Measurements from ENCODE around the gene DPP10.
"Not testable (repeated sequence)": the region's sequence is repeated elsewhere in the genome, so short reads cannot be mapped to it uniquely, and the experiment has no call there.

The DPP10 gene

GRCh38 chr2:114442510-114442909 is at the start of gene DPP10:
Gene DPP10 (plus strand): TSS chr2:114442641.
- no peak for DNase-seq

GRCh38 chr2:114400890-114401289 is 41.6 kb upstream of the DPP10 start:
- no peak for DNase-seq

DNA sequence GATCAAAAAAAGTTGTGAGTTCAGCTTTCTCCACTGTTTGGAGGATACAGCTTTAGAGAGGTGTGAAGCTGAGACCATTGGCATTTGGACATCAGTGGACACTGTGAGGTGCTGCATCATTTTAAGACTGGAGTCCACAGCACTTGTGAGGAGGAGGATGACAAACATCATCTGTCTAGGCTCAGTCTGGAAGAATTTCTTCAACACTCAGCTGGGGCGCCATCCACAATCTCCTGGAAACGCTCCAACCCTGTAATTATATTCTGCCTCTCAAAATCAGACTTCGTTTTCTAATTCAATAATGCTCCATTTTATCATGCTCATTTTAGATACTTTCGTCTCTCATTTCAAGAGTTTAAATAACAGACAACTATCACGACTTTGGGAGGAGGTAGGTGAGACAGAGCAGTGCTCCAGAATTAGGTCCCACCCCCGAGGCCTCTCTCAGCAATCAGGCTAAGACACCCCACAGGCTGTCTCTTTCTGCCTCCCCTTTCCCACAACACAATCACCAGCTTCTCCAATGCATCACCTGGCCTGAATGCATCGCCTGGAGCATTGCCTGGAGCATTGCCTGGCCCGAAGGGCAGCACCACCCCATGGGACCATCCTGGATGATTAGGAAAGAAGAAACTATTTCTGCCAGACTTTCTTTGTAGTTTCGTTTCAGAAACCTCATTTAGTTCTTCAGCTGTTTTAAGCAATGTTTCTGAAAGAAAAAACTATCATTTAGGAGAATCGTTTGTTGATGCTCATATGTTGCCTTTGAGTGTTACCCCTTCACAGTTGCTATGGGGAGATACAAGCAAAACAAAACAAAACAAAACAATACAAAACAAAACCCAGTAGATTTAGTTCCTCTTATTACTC is 37.0 kb upstream of the DPP10 start:
- DNase-seq = no peak

DNA sequence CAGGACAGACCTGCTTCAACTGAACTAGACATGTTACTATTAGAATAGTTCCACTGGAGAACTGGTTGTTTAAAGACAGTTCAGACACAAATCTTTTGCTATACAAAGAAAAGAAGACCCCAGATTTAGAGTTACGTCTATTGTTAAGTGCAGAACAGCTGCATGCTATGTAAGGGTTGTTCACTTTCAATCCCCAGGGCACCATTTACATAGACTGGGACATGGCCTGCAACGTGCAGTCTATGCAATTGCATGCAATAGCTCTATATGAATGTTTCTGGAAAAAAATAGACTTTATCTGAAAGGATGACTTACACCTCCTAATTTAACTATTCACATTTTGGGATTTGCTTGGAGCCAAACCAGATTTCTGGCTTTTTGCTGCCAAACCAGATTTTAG is 36.1 kb upstream of the DPP10 start:
- DNase-seq = no peak

GRCh38 chr2:114407353-114407752 is 35.1 kb upstream of the DPP10 start:
- DNase-seq = not testable (repeated sequence)

- DNase-seq = no peak
Measured at GRCh38 chr2:114421781-114422180, 20.7 kb upstream of the DPP10 start.

GRCh38 chr2:114424699-114425098 is 17.7 kb upstream of the DPP10 start:
- DNase-seq = no peak

- no peak for DNase-seq
Measured at GRCh38 chr2:114426756-114427155, 15.7 kb upstream of the DPP10 start.

DNA sequence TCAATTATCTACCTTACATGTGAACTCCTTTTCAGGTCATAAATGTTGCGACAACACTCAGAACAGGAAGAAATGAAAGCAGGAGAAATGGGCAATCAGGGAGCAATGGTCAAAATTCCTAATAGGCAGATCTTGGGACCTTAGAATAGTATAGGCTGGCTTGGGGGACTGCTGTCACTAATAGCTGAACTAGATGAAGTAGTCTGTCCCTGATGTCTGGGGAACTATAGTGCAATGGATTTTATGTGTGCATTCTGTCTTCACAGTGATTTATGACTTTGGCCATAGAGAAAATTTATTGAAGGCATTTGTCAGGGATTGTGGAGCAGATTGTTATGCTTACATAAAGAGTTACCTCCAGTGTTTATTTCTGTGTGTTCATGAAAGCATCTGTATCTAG is 6.1 kb upstream of the DPP10 start:
- DNase-seq = no peak

DNA sequence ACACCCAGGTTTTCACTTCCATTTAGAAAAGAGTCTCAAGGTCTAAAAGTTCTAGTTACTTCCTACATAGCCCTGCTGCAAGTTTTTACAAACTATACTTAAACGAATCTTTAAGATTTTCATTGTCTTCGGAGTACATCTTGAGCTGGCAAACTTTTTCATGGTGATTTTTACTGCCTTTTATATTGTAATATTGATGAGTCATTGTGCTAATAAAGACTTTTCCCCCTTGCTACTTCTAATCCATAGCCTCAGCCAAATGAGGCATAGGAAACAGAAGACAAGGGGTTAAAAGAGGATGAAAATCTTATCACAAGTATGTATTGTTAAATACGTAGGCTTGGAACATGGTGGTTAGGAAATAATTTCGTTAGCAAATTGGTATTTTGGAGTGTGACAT is 4.1 kb downstream of the DPP10 start:
- DNase-seq = no peak

- DNase-seq = no peak
Measured at GRCh38 chr2:114450639-114451038, 8.2 kb downstream of the DPP10 start.

DNA sequence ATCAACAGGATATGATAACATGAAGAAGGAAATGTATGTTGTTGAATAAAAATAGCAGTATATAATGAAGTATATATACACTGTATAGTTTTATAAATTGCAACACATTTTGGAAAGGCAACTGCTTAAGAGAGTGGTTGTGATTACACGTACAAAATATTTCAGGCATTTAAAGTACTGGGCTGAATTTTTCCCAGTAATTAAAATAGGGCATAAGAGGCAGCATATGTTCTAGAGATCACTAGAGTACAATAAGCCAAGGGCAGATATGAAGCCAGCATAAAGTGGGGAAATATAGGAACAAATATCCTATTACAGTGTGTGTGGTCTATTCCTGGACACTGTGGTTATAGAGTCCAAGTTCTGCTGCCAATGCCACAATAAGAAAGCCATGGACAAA is 14.1 kb downstream of the DPP10 start:
- DNase-seq = no peak

DNA sequence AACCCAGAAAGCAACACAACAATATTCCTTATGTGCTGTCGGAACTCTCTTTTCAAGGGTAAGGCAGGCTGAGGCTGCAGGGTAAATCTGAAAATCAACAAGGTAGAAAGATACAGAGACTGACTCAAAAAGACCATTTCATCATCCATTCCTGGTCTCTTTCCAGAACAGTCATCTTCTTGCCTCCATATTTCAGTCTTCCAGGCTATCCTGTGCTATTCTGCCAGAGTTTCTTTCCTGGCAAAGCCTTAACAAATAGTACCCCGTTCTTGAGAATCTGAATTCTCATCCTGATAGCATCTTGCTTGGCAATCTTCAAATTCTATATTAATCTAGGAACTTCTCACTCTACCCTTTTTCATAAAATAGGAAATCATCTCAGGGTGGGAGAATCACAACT is 15.5 kb downstream of the DPP10 start:
- DNase-seq = no peak

GRCh38 chr2:114461116-114461515 is 18.7 kb downstream of the DPP10 start:
- DNase-seq = no peak

GRCh38 chr2:114464961-114465706 is 22.7 kb downstream of the DPP10 start:
- no peak for DNase-seq

DNA sequence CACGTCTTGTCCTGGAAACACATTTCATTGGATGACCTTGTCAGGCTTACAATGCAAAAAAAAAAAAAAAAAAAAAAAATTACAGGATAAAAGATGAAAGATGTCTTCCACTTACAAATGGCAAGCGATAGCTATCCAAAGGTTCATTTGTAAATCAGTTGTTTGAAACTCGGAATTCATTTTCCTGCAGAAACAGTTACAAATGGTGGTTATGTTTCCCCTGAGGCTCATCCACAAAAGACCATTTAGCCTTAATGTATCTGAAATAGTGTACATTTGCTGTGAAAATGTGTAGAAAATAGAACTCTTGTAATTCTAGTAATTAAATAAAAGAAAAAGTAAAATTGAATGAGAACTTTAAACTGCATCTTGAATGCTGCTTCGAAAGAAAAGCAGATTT is 25.9 kb downstream of the DPP10 start:
- no peak for DNase-seq

DNA sequence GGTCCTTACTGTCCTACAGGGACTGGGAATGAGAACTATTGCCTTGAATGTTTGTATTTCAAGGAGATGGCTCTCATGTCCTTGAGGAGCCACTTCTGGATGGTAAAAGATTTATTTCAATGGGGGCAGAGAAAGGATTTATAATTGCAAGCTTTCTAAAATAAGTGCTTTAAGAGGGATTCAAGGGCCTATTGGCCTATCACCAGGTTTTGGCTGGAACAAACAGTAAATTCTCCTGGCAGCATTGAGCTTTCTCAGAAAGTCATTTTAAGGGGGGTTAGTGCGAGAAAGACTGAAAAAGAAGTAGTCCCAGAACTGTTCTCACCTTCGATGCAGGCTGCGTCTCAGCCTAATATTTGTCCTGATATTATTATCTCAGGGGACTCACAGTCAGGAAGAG is 29.8 kb downstream of the DPP10 start:
- no peak for DNase-seq

- DNase-seq = no peak
Measured at GRCh38 chr2:114472726-114473125, 30.3 kb downstream of the DPP10 start.

DNA sequence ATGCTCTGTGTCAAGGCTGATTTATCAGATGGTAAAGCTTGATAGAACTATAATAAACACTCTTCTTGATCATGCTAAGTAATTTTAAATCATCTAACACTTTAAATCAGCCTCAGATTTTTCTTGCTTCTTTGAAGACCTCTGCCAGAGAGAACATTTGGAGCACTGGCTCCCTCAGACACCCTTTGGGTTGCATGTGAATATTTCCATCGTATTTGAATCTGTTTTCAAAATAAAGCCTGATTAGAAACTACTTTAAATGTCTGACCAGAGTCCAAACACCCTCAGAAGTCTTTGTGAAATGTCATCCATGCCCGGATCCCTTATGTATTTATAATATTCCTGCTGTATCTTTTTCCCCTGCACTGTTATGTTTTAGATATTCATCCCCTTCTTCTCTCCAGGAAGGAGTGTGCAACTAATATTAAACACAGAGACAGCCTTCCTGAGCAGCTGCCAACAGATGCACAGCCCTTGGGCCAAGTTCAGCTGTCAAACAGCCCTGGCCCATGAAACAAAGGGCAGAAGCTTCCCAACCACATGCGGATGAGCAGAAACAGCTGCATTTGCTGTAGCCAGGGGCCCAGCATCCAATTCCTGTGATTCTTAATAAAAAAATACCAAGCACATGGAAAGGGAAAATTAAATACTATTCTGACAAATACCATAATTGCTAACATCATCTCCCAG is 46.5 kb downstream of the DPP10 start:
- DNase-seq = no peak

DNA sequence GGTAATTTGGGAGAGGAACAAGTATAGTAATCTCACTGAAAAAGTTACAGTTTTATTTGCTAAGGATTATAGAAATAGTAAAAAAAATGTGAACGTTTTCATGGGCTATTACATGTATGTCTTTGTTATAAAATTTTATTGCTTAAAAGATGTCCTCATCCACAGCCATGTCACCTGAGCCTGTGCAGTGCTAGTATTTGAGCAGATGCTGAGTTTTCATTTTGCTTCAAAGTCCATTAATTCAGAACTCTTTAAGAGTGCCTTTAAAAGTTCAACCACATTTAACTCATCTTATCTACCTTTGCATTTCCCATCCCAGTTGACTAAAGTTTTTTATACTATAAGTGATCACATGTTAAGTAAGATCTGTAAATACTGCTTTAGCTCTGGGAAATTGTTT is 52.6 kb downstream of the DPP10 start:
- no peak for DNase-seq

- no peak for DNase-seq
Measured at GRCh38 chr2:114496959-114497358, 54.5 kb downstream of the DPP10 start.

- no peak for DNase-seq
Measured at GRCh38 chr2:114499101-114499500, 56.7 kb downstream of the DPP10 start.

DNA sequence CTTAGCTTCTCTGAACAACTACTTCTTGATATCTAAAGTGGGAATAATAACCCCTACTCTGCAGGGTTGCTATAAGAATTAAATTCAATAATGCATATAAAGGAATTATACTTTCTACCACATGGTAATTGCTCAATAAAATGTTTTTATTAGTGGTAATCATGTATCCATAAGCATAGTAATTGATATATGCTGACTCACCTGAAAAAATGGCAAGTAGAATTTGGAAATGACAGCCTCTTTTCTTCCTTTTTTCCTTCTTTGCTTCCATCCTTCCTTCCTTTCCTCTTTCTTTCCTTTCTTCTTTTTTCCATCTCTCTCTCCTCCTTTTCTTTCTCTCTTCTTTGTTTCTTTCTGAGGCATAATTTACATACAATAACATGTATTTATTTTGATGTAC is 65.3 kb downstream of the DPP10 start:
- DNase-seq = no peak

DNA sequence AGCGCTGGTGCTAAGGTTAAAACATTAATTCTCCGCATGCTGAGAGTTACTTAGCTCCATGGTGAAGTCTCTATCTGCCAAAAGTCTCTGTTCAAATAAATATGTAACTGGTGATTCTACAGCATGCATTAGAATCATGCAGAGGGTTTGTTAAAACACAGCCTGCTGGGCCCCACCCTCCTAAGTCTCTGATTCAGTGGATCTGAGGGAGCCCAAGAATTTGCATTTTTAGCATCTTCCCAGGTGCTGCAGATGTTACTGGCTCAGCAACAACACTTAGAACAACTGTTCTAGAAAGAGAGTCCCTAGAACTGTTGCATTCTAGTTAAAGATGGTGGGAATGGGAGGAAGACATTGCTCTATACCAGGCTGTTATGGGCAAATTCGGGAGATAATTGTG is 73.4 kb downstream of the DPP10 start:
- no peak for DNase-seq
